ENCODE measurements around the gene BTF3L4. TPM values are rescaled to one million over a fixed set of nuclear protein-coding genes. Genes with fewer than 3 reads are reported as not detected.

BTF3L4 gene
- total RNA-seq, 1 experiment from 2014 or later: 106 TPM

GRCh38 chr1:52098139-52098871, 42.2 kb downstream of the BTF3L4 start:
- no peak overlapping the region for H2AFZ ChIP-seq (ENCODE audit: low read length)
- H4K20me1 ChIP-seq (ENCODE audit: control insufficient read depth, insufficient read depth, insufficient read length): no peaks in the 10 kb centered on the region
- no peak overlapping the region for H3K27ac ChIP-seq (ENCODE audit: insufficient read length, low read depth, low read length)
- no peak overlapping the region for H4K91ac ChIP-seq (ENCODE audit: insufficient read length, low read depth, low read length)
- no peak overlapping the region for H2BK20ac ChIP-seq (ENCODE audit: low read depth, low read length, poor library complexity, severe bottlenecking)
- H3K4me2 ChIP-seq (ENCODE audit: insufficient read depth, insufficient read length, low read length): no peak overlapping the region
- H3K56ac ChIP-seq (ENCODE audit: insufficient read length, low read depth, low read length): no peak overlapping the region
- no peak overlapping the region for H2AK5ac ChIP-seq (ENCODE audit: insufficient read length, low read length)
- no peak overlapping the region for H3K9ac ChIP-seq (ENCODE audit: extremely low read depth, insufficient read length, low read length)
- no peaks in the 10 kb centered on the region for H3K4me1 ChIP-seq (ENCODE audit: insufficient read depth, low read length)
- H3K23me2 ChIP-seq (ENCODE audit: insufficient read length, low read depth, low read length, poor library complexity, severe bottlenecking): no peaks in the 10 kb centered on the region
- H3K14ac ChIP-seq (ENCODE audit: insufficient read depth, low read length): no peak overlapping the region
- H3K18ac ChIP-seq (ENCODE audit: insufficient read length, low read depth, low read length): no peak overlapping the region
- Mint-ChIP-seq H3K4me3 (no peak overlapping the region), H3K27ac (no peak overlapping the region; a peak in 1 of 7 replicates), H3K27me3 (ENCODE audit: low read depth) (peaks cover 7% of the 10 kb centered on the region), H3K4me1 (peaks cover 6 to 7% of the 10 kb centered on the region in 2 experiments), H3K9me3 (no peaks in the 10 kb centered on the region), H3K36me3 (ENCODE audit: insufficient read depth in 1 of 3, low read depth in 3 of 3) (peaks cover 0 to 2% (median 2%) of the 10 kb centered on the region in 3 experiments; a peak in 1 of 7 replicates)
- H3K9me3 ChIP-seq (ENCODE audit: control insufficient read depth, low read depth, low read length): no peaks in the 10 kb centered on the region
- no peaks in the 10 kb centered on the region for H3K27me3 ChIP-seq (ENCODE audit: insufficient read depth, low read length)
- H2BK15ac ChIP-seq (ENCODE audit: low read depth, low read length): no peak overlapping the region
- H3K79me2 ChIP-seq (ENCODE audit: insufficient read depth, low read length): no peaks in the 10 kb centered on the region
- no peak overlapping the region for H2BK5ac ChIP-seq (ENCODE audit: insufficient read length, low read length)
- H3K4ac ChIP-seq (ENCODE audit: low read depth, low read length): no peak overlapping the region
- no peak for TF ChIP-seq CTCF (conservative IDR thresholded peaks at IDR 0.05)
- no peak overlapping the region for H3T11ph ChIP-seq (ENCODE audit: low read length)
- H4K5ac ChIP-seq (ENCODE audit: insufficient read length, low read depth, low read length): no peak overlapping the region
- no peak overlapping the region for H3K23ac ChIP-seq (ENCODE audit: insufficient read length, low read depth, low read length)
- H4K8ac ChIP-seq (replicated peaks; ENCODE audit: insufficient read length, low read depth, low read length): no peak overlapping the region
- DNase-seq: no peak
- H2BK12ac ChIP-seq (ENCODE audit: insufficient read length, low read depth, low read length): no peak overlapping the region
- no peaks in the 10 kb centered on the region for H3K79me1 ChIP-seq (ENCODE audit: insufficient read depth, low read depth, low read length, poor library complexity, severe bottlenecking)
- no CpG with 5 or more reads among the region's 8 CpGs for WGBS (ENCODE audit: extremely low coverage, insufficient read length, low lambda C conversion rate)
- H2BK120ac ChIP-seq (ENCODE audit: low read depth, low read length, poor library complexity, severe bottlenecking): no peak overlapping the region

Measured in H9 (cell line).